Activated T-cell treated with anti-CD3 and anti-CD28 coated beads, Interleukin-2, amount 50 U/mL, for 24 hours (primary cell): ENCODE data around the gene ETS2.

Source experiments
- DNase-seq: peaks from one replicate; pipeline ENCODE4 v3.0.0-alpha.2; 2020
- H3K27ac Mint-ChIP-seq: 2 replicates; pipeline ENCODE4 v1.8.0; 2020; ENCODE audit warnings: mild to moderate bottlenecking, mixed read lengths
- H3K27me3 Mint-ChIP-seq: 2 replicates; pipeline ENCODE4 v1.8.0; 2020; ENCODE audit warnings: mixed read lengths
- H3K36me3 Mint-ChIP-seq: 2 replicates; pipeline ENCODE4 v1.8.0; 2020; ENCODE audit warnings: low read depth, mixed read lengths
- H3K4me1 Mint-ChIP-seq: 2 replicates; pipeline ENCODE4 v1.8.0; 2020; ENCODE audit warnings: low read depth, mixed read lengths
- H3K4me3 Mint-ChIP-seq: 2 replicates; pipeline ENCODE4 v1.8.0; 2020; ENCODE audit warnings: mild to moderate bottlenecking, moderate library complexity, mixed read lengths
- H3K9me3 Mint-ChIP-seq: 2 replicates; pipeline ENCODE4 v1.8.0; 2020; ENCODE audit warnings: mixed read lengths

The ETS2 gene

DNA sequence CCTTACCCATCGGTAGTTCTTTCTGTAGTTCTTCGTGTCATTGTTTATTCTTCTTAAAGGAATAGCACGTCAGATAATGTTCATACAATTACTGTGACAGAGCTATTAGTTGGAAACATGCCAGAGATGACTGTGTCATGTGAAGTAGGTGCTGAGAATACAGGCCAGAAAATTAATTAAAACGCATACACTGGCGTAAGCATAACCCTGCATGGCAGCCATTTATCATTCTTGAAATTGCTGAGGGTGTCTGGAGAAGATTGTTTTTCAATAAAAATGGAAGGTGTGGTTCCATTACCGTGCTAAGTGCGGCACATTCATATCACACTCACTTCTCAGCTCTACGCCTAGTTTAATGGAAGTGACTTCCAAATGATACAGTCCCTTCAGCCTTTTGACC is 7.8 kb downstream of the ETS2 start:
- Mint-ChIP-seq H3K9me3 (no peaks in the 10 kb centered on the region), H3K4me3 (no peak overlapping the region), H3K4me1 (peaks cover 36% of the 10 kb centered on the region), H3K27me3 (no peaks in the 10 kb centered on the region), H3K27ac (no peak overlapping the region), H3K36me3 (peaks cover 96% of the 10 kb centered on the region)
- no peak for DNase-seq

DNA sequence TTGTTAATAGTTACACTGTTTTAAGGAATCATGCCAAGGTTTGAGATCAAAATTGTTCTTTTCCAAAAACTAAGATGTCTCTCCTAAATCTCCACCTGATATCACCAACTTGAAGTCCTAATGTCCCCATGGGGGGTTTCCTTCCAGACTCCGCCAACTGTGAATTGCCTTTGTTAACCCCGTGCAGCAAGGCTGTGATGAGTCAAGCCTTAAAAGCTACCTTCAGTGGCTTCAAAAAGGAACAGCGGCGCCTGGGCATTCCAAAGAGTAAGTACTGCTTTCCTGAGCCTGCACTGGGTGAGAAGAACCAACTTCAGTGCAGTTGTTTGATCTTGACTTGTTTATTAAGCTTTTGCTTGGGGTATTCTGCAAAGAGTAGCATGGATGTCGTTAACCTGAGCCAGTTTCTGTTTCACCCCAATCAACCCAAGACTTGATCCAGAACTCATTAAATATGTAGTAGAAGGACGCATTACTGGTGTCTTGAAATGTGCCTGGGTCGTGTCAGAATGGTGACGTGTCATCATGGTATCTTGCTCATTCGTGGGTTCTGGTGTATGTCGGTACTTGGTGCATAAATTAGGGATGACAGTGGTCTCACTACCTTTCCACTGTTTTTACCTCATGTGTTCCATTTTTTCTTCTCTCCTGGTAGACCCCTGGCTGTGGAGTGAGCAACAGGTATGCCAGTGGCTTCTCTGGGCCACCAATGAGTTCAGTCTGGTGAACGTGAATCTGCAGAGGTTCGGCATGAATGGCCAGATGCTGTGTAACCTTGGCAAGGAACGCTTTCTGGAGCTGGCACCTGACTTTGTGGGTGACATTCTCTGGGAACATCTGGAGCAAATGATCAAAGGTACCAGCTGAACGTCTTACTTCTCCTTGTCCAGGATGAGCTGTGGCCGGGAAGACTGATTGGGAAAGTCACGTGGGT is 8.7 kb downstream of the ETS2 start:
- H3K27ac Mint-ChIP-seq, result peak overlapping the region; percentile 9
- H3K4me1 Mint-ChIP-seq, result peaks cover 30% of the 10 kb centered on the region
- H3K27me3 Mint-ChIP-seq, result no peaks in the 10 kb centered on the region
- no peak for DNase-seq
- H3K9me3 Mint-ChIP-seq, result no peaks in the 10 kb centered on the region
- H3K4me3 Mint-ChIP-seq, result no peak overlapping the region
- peaks cover 97% of the 10 kb centered on the region for H3K36me3 Mint-ChIP-seq

DNA sequence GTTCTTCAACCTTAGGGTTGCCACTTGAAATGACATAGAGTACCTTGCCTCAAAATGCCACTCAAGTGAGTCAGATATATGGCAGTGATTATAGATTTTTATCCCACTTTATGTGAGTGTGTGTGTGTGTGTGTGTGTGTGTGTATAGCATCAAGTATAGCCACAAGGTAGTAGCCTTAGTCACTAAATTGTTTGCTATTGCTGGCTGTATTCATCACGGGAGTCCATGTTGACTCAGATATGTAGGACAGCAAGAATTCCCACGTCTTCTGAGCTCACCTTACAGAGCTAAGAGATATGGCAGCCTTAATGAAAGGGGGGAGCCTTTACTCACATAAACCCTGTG is 9.3 kb downstream of the ETS2 start:
- no peak for DNase-seq
- H3K9me3 Mint-ChIP-seq, result no peaks in the 10 kb centered on the region
- peaks cover 97% of the 10 kb centered on the region for H3K36me3 Mint-ChIP-seq
- H3K4me1 Mint-ChIP-seq, result peaks cover 24% of the 10 kb centered on the region
- no peak overlapping the region for H3K4me3 Mint-ChIP-seq
- H3K27ac Mint-ChIP-seq, result peak overlapping the region; percentile 9
- no peaks in the 10 kb centered on the region for H3K27me3 Mint-ChIP-seq

DNA sequence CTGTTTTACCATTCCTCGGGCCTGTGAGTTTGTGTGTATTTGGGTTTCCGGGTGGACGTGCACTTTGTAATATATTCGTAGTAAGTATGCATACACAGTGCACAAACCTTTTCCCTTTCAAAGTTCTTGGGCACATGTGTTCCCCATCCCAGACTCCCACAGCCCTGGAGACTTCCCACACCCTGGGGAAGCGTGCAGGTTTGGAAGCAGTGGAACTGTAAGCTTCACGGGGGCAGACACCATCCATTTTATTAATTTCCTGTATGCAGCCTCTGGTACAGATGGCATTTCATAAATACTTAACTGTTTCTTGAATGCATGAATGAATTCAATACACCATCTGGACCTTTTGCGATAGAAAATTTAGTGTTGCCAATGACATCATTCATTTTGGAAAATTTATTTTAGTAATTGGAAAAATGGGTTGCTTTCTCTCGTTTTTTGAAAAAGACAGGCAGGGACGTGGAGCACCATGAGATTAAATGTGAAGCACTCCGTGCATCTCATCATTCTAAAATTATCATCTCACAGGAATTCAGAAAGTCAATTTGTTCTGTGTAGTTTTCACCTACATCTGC is 10.8 kb downstream of the ETS2 start:
- Mint-ChIP-seq H3K9me3 (no peaks in the 10 kb centered on the region), H3K27me3 (no peaks in the 10 kb centered on the region), H3K4me1 (peaks cover 9% of the 10 kb centered on the region), H3K36me3 (peaks cover 97% of the 10 kb centered on the region), H3K4me3 (no peak overlapping the region), H3K27ac (no peak overlapping the region)
- no peak for DNase-seq

DNA sequence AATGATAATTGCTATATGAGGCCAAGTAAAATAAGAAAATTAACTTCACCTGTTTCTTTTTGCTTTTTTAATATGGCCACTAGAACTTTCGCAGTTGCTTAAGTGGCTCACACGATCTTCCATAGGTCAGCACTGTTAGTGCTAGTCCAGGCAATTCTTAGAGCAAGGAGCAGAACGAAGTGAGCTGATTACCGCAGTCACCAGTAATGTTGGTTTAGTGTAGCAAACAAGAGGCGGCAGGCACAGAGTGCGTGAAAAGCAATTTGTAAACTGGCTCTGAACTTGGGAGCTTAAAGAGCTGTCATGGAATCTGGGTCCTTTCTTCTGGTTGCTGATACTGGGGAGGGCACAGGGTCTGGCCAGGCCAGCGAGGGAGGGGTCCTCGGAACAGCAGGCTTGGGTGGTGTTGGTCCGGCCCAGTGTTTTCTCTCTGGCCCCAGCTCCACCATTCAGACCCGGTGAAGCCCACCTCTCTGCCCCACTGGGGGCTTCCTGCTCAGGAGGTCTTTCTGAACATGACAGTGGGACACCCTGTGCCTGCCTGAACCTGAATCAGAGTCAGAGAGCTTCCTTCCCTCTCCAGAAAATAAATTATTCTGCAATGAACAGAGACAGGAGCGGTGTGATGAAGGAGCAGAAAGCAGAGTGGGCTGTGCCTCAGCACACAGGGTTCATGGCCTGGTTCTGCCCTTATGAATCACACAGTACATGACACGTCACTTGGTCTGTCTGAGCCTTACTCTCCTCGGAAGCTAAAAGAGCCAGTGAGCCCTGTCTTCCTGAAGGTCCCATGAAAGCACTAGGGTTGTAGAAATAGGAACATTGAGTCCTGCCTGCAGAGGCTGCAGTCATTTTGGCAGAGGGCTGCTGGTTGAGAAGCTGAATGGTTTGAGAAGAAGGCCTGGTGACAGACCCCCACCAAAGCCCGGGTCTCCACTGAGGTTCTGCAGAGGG is 11.9 kb downstream of the ETS2 start:
- no peaks in the 10 kb centered on the region for H3K27me3 Mint-ChIP-seq
- H3K4me1 Mint-ChIP-seq, result peaks cover 3% of the 10 kb centered on the region
- no peaks in the 10 kb centered on the region for H3K9me3 Mint-ChIP-seq
- H3K27ac Mint-ChIP-seq, result no peak overlapping the region
- H3K36me3 Mint-ChIP-seq, result peaks cover 97% of the 10 kb centered on the region
- no peak overlapping the region for H3K4me3 Mint-ChIP-seq
- no peak for DNase-seq

DNA sequence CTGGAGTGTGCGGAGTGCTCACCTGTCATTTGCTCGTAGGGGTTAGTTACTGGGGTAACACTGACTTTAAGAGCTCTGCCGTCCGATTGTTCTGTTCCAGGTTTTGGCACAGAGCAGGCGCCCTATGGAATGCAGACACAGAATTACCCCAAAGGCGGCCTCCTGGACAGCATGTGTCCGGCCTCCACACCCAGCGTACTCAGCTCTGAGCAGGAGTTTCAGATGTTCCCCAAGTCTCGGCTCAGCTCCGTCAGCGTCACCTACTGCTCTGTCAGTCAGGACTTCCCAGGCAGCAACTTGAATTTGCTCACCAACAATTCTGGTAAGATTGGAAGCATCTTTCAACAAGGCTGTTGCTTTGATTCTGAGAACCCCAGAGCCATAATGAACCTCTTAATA is 12.6 kb downstream of the ETS2 start:
- no peaks in the 10 kb centered on the region for H3K9me3 Mint-ChIP-seq
- H3K4me1 Mint-ChIP-seq, result peaks cover 3% of the 10 kb centered on the region
- DNase-seq, result no peak
- peaks cover 95% of the 10 kb centered on the region for H3K36me3 Mint-ChIP-seq
- no peak overlapping the region for H3K27ac Mint-ChIP-seq
- H3K4me3 Mint-ChIP-seq, result no peak overlapping the region
- H3K27me3 Mint-ChIP-seq, result no peaks in the 10 kb centered on the region

DNA sequence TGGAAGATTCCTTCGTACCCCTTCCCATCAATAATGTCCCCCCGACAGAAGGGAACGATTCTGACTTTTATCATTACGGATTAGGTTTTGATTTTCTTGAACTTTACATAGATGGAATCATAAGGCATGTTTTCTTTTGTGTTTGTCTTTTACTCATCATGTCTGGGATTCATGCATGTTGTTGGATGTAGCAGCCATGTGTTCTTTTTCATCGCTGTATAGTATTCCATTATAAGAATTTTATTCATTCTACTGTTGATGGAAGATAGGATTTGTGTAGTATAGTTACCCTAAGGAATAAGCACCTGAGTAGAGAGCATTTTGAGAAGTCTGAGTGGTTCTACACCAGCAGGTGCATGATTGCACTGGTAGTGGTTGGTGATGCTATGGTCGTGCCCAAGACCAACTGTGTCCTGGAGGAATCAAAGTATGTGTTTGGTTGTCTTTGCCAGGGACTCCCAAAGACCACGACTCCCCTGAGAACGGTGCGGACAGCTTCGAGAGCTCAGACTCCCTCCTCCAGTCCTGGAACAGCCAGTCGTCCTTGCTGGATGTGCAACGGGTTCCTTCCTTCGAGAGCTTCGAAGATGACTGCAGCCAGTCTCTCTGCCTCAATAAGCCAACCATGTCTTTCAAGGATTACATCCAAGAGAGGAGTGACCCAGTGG is 13.5 kb downstream of the ETS2 start:
- H3K4me3 Mint-ChIP-seq, result no peak overlapping the region
- no peak overlapping the region for H3K27ac Mint-ChIP-seq
- H3K9me3 Mint-ChIP-seq, result no peaks in the 10 kb centered on the region

DNA sequence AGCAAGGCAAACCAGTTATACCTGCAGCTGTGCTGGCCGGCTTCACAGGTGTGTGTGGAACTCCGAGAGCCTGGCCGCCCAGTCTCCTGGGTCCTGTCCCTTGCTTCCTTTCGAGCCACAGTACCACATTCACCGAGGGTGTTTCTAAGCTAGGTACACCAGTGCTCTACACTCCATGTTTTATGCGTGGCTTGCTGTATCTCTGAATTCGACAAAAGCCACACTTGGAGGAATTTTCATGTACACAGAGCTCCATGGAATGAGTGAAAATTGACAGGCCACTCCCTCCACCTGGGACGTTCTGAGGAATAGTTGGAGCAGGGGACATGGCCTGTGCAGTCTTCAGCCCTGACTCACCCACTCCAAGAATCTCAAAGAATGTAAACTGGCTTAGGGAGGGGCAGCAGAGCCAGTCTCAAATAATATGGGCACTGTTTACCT is 14.0 kb downstream of the ETS2 start:
- Mint-ChIP-seq H3K4me1 (no peaks in the 10 kb centered on the region), H3K9me3 (no peaks in the 10 kb centered on the region), H3K4me3 (no peak overlapping the region), H3K27me3 (no peaks in the 10 kb centered on the region), H3K27ac (no peak overlapping the region), H3K36me3 (peaks cover 96% of the 10 kb centered on the region)
- DNase-seq, result no peak

More for the DNA sequence above, 13.5 kb downstream of the ETS2 start:
- Mint-ChIP-seq H3K27me3 (no peaks in the 10 kb centered on the region), H3K36me3 (peaks cover 96% of the 10 kb centered on the region), H3K4me1 (peaks cover 2% of the 10 kb centered on the region)
- no peak for DNase-seq

DNA sequence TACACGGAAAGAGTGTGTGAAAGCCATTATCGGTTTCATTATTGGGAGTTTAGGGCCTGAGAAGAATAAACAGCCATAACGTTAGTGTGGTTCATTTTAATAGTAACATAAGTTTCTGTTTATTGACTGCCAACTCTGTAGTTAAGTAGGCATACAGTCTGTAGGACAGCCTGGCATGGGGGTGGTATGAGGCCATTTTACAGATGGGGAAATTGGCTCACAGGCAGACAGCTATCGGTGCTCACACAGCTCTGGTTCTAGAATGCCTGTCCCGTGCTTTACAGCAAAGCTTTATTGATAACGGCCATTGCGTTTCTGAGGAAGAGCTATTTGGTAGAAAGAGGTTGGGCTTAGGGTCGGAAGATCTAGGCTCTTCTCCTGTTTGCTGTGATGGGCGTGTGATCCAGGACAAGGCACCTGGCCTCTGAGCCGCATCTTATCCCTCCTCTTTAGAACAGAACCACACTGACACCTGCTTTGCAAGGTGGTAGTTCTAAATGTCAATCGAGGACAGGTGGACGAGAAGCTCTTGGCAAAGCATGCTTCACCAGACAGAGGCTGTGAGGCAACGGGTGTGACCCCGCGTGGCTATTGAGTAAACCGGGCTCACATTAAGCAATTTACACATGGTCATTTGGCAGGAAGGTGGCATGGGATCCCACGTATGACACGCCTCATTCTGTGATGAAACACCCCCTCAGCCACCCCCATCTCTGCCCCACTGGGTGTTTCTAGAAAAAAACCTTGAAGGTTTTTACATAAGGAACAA is 14.9 kb downstream of the ETS2 start:
- Mint-ChIP-seq H3K36me3 (peaks cover 94% of the 10 kb centered on the region), H3K27ac (no peak overlapping the region), H3K27me3 (no peaks in the 10 kb centered on the region), H3K4me3 (no peak overlapping the region), H3K4me1 (no peaks in the 10 kb centered on the region), H3K9me3 (no peaks in the 10 kb centered on the region)
- DNase-seq, result no peak

DNA sequence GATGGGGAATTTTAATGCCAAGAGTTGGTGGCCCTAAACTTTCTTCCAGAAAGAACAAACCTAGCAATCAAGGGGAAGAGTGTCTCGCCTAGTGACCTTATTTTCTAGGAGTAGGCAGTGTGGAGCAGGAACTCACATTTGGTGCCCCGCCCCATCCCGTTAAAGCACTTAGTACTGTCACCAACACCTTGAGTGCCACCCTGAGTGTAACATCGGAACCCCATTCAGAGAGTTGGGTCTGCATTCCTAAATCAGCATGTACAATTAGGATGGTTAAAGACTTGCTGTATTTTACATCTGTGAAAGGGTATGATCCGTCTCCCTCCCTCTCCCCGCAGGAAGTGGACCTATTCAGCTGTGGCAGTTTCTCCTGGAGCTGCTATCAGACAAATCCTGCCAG is 15.5 kb downstream of the ETS2 start:
- no peak overlapping the region for H3K4me3 Mint-ChIP-seq
- H3K36me3 Mint-ChIP-seq, result peaks cover 94% of the 10 kb centered on the region
- no peaks in the 10 kb centered on the region for H3K4me1 Mint-ChIP-seq
- DNase-seq, result no peak
- no peaks in the 10 kb centered on the region for H3K27me3 Mint-ChIP-seq
- peaks cover under 1% of the 10 kb centered on the region for H3K9me3 Mint-ChIP-seq
- H3K27ac Mint-ChIP-seq, result no peak overlapping the region

DNA sequence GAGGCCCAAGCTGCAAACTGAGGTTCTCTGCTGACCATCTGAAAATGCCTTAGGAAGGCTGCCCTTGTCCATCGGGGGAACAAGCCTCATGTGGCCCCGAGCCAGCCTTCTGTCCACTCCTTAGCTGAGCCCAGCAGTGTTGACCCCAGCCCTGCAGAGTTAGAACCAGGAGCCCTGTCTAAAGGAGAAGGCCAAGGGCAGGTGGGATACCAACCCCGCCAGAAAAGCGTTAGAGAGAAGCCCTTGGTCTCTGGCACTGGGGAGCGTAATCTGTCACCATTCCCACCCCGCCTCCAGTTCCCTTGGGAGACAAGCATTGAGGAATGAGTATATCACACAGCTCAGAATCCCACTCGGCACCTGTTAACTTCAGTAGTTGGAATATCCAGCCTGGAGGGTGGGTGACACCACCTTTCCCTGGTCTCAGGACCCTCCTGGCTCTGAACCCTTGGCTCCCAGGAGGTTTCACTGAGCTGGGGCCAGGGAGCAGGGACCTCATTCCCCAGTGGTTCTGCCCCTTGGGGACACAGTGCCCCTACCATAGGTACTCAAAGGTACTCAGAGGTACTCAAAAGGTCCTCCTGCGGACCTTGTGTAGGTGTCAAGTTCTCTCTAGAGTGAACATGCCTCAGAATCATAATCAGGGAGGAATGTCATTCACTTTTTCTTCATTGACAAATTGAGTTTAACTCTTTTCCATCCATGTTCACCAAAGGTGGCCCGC is 16.4 kb downstream of the ETS2 start:
- peaks cover 88% of the 10 kb centered on the region for H3K36me3 Mint-ChIP-seq
- H3K4me1 Mint-ChIP-seq, result no peaks in the 10 kb centered on the region
- DNase-seq, result no peak
- H3K27me3 Mint-ChIP-seq, result no peaks in the 10 kb centered on the region
- no peak overlapping the region for H3K4me3 Mint-ChIP-seq
- H3K27ac Mint-ChIP-seq, result no peak overlapping the region
- peaks cover 4% of the 10 kb centered on the region for H3K9me3 Mint-ChIP-seq

DNA sequence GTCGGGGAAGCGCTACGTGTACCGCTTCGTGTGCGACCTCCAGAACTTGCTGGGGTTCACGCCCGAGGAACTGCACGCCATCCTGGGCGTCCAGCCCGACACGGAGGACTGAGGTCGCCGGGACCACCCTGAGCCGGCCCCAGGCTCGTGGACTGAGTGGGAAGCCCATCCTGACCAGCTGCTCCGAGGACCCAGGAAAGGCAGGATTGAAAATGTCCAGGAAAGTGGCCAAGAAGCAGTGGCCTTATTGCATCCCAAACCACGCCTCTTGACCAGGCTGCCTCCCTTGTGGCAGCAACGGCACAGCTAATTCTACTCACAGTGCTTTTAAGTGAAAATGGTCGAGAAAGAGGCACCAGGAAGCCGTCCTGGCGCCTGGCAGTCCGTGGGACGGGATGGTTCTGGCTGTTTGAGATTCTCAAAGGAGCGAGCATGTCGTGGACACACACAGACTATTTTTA is 17.1 kb downstream of the ETS2 start:
- H3K27ac Mint-ChIP-seq, result no peak overlapping the region
- peaks cover 81% of the 10 kb centered on the region for H3K36me3 Mint-ChIP-seq
- peaks cover 4% of the 10 kb centered on the region for H3K9me3 Mint-ChIP-seq
- DNase-seq, result no peak
- no peaks in the 10 kb centered on the region for H3K4me1 Mint-ChIP-seq
- H3K27me3 Mint-ChIP-seq, result no peaks in the 10 kb centered on the region
- no peak overlapping the region for H3K4me3 Mint-ChIP-seq

DNA sequence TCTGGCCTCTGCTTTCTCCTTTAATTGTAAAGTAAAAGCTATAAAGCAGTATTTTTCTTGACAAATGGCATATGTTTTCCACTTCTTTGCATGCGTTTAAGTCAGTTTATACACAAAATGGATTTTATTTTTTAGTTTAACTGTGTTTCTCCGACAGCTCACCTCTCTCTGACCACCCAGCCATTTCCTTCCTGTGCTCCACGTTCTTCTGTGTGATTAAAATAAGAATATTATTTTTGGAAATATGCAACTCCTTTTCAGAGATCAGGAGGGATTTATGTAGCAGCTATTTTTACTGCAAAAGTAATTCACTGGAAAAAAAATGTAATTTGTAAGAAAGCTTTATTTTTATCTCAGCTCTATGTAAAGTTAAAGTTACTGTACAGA is 18.0 kb downstream of the ETS2 start:
- no peaks in the 10 kb centered on the region for H3K4me1 Mint-ChIP-seq
- no peak for DNase-seq
- no peak overlapping the region for H3K27ac Mint-ChIP-seq

More for the DNA sequence above, 18.0 kb downstream of the ETS2 start:
- H3K9me3 Mint-ChIP-seq, result peaks cover 4% of the 10 kb centered on the region
- H3K27me3 Mint-ChIP-seq, result no peaks in the 10 kb centered on the region
- peaks cover 72% of the 10 kb centered on the region for H3K36me3 Mint-ChIP-seq
- H3K4me3 Mint-ChIP-seq, result no peak overlapping the region
